GM23338 (cell line): ENCODE data around the gene NTN4. TPM values are rescaled to one million over a fixed set of nuclear protein-coding genes. Genes with fewer than 3 reads are reported as not detected.

Experiments
- ATAC-seq: fragments of 200-7000 bp; cut with Tn5 transposase; 3 replicates; pipeline ENCODE4 v1.9.1; 2020
- DNase-seq: peaks from one replicate; pipeline ENCODE4 v3.0.0-alpha.2; 2015; ENCODE audit warnings: low spot score
- H2AFZ ChIP-seq: fragments of 200-600 bp; sonication (generic); 2 replicates; pipeline ENCODE4 v1.8.0; 2016; ENCODE audit warnings: antibody characterized with exemption, mild to moderate bottlenecking, moderate library complexity
- H3F3A ChIP-seq: fragments of 200-600 bp; sonication (generic); replicated peaks from 2 replicates; pipeline ENCODE4 v1.8.0; 2017; ENCODE audit warnings: antibody characterized with exemption, mixed run types, low read depth
- H3K27ac ChIP-seq: fragments of 200-600 bp; sonication (generic); 2 replicates; pipeline ENCODE4 v1.6.1; 2016; ENCODE audit warnings: low read depth
- H3K27me3 ChIP-seq: fragments of 200-600 bp; sonication (generic); 2 replicates; pipeline ENCODE4 v1.8.0; 2016; ENCODE audit warnings: mild to moderate bottlenecking, mixed run types, moderate library complexity; ENCODE audit not compliant: insufficient read depth
- H3K36me3 ChIP-seq: fragments of 200-600 bp; sonication (generic); 2 replicates; pipeline ENCODE4 v1.8.0; 2016; ENCODE audit warnings: mild to moderate bottlenecking; ENCODE audit not compliant: insufficient read depth
- H3K4me1 ChIP-seq: fragments of 200-600 bp; sonication (generic); 2 replicates; pipeline ENCODE4 v1.8.0; 2016; ENCODE audit warnings: mild to moderate bottlenecking, moderate library complexity; ENCODE audit not compliant: insufficient read depth
- H3K4me2 ChIP-seq: fragments of 200-600 bp; sonication (generic); 2 replicates; pipeline ENCODE4 v1.7.1; 2017; ENCODE audit warnings: mixed run types
- H3K4me3 ChIP-seq: fragments of 200-600 bp; sonication (generic); 2 replicates; pipeline ENCODE4 v1.6.1; 2016; ENCODE audit warnings: mixed run types
- H3K79me2 ChIP-seq: fragments of 200-600 bp; sonication (generic); replicated peaks from 2 replicates; pipeline ENCODE4 v1.8.0; 2017; ENCODE audit warnings: mild to moderate bottlenecking; ENCODE audit not compliant: insufficient read depth
- H3K9me2 ChIP-seq: fragments of 200-600 bp; sonication (generic); 2 replicates; pipeline ENCODE4 v1.8.0; 2017; ENCODE audit not compliant: insufficient read depth
- H4K20me1 ChIP-seq: fragments of 200-600 bp; sonication (generic); replicated peaks from 2 replicates; pipeline ENCODE4 v1.8.0; 2017; ENCODE audit warnings: mild to moderate bottlenecking; ENCODE audit not compliant: insufficient read depth
- H3K27ac Mint-ChIP-seq: 2 replicates; pipeline ENCODE4 v1.8.0; 2020; ENCODE audit warnings: inconsistent platforms, mild to moderate bottlenecking, moderate library complexity, mixed read lengths
- H3K27me3 Mint-ChIP-seq: 3 replicates; pipeline ENCODE4 v1.8.0; 2022; ENCODE audit warnings: low read depth, mild to moderate bottlenecking, moderate library complexity, mixed read lengths, inconsistent platforms; ENCODE audit not compliant: insufficient read depth, poor library complexity
- H3K36me3 Mint-ChIP-seq: 3 replicates; pipeline ENCODE4 v1.8.0; 2021; ENCODE audit warnings: low read depth, mild to moderate bottlenecking, inconsistent platforms, moderate library complexity, mixed read lengths
- H3K4me1 Mint-ChIP-seq: 3 replicates; pipeline ENCODE4 v1.8.0; 2020; ENCODE audit warnings: mild to moderate bottlenecking, inconsistent platforms, mixed read lengths
- H3K4me3 Mint-ChIP-seq: 3 replicates; pipeline ENCODE4 v1.8.0; 2021; ENCODE audit warnings: moderate library complexity, mild to moderate bottlenecking, inconsistent platforms, mixed read lengths
- H3K9me3 Mint-ChIP-seq: 3 replicates; pipeline ENCODE4 v1.8.0; 2020; ENCODE audit warnings: moderate library complexity, mild to moderate bottlenecking, inconsistent platforms, mixed read lengths
- CTCF ChIP-seq, 2 experiments: fragments of 200-600 bp in 1 of 2; sonication (generic) in 1 of 2; conservative IDR thresholded peaks; 2 replicates each; pipeline versions ENCODE4 v1.5.1 to v1.6.1; 2016 to 2017; ENCODE audit warnings: antibody characterized with exemption in 2 of 2, low read depth in 2 of 2, mild to moderate bottlenecking in 2 of 2, moderate library complexity in 1 of 2
- ETS1 ChIP-seq: IDR thresholded peaks from 2 replicates; pipeline ENCODE4 v1.6.1; 2016; ENCODE audit warnings: antibody characterized with exemption
- EZH2 ChIP-seq: fragments of 200-600 bp; sonication (generic); IDR thresholded peaks from one replicate; pipeline ENCODE4 v1.8.0; 2017; ENCODE audit warnings: antibody characterized with exemption, mild to moderate bottlenecking, low read depth; ENCODE audit not compliant: unreplicated experiment
- JUNB ChIP-seq: IDR thresholded peaks from one replicate; pipeline ENCODE4 v1.6.1; 2016; ENCODE audit warnings: antibody characterized with exemption; ENCODE audit not compliant: unreplicated experiment
- POLR2AphosphoS5 ChIP-seq: IDR thresholded peaks from 2 replicates; pipeline ENCODE4 v1.6.1; 2016; ENCODE audit warnings: antibody characterized with exemption, low read depth
- ZNF331 ChIP-seq: fragments of 250-450 bp; sonication (Bioruptor Pico); IDR thresholded peaks from 2 replicates; pipeline ENCODE4 v1.5.0; 2020; ENCODE audit warnings: low read depth, mild to moderate bottlenecking, moderate library complexity
- ZNF462 ChIP-seq: fragments of 250-450 bp; sonication (Bioruptor Pico); IDR thresholded peaks from 2 replicates; pipeline ENCODE4 v1.5.0; 2020; ENCODE audit warnings: mild to moderate bottlenecking, moderate library complexity
- polyA plus RNA-seq: library from polyadenylated mRNA; unstranded; fragments of >200 nt; fragmentation: Nextera tagmentation; extraction: Ambion mirVana; gene quantifications from 2 replicates; pipeline ENCODE4 v1.2.1, GENCODE V29; 2016
- total RNA-seq: library from RNA; depleted of rRNA; stranded (reverse); fragments of >200 nt; shearing (Covaris generic); gene quantifications from 2 replicates; pipeline ENCODE4 v1.2.3, GENCODE V29; 2014

Gene NTN4
- total and polyA plus RNA-seq, 2 experiments from 2014 or later = 1.5 to 3.8 TPM

- TF ChIP-seq ZNF462 (CRISPR knock-in tag) (no peak), ETS1 (no peak), ZNF331 (CRISPR knock-in tag) (no peak), JUNB (no peak), CTCF (conservative IDR thresholded peaks at IDR 0.05; ENCODE audit: low read depth in 2 of 2) (no peak), EZH2 (no peak)
Observed at GRCh38 chr12:95700316-95700785, 90.2 kb downstream of the NTN4 start (continued).

- H3K27me3 Mint-ChIP-seq = no peaks in the 10 kb centered on the region
- TF ChIP-seq ZNF462 (CRISPR knock-in tag) (no peak), POLR2AphosphoS5 (no peak)
Observed at GRCh38 chr12:95699579-95699978, 91.0 kb downstream of the NTN4 start.

More at GRCh38 chr12:95699579-95699978, 91.0 kb downstream of the NTN4 start:
- no peaks in the 10 kb centered on the region for H4K20me1 ChIP-seq
- H3K36me3 ChIP-seq = no peaks in the 10 kb centered on the region
- no peaks in the 10 kb centered on the region for H3K27me3 ChIP-seq
- Mint-ChIP-seq H3K4me3 (no peak overlapping the region), H3K9me3 (no peaks in the 10 kb centered on the region), H3K4me1 (peaks cover 5% of the 10 kb centered on the region; the same call in 2 of the 3 replicates), H3K27ac (no peak overlapping the region), H3K36me3 (no peaks in the 10 kb centered on the region)
- peaks cover 4% of the 10 kb centered on the region; the same call in 1 of the 2 replicates for H3K4me1 ChIP-seq
- no peaks in the 10 kb centered on the region for H3K9me2 ChIP-seq
- no peaks in the 10 kb centered on the region for H3K79me2 ChIP-seq
- H3K4me2 ChIP-seq = no peak overlapping the region
- DNase-seq (no peak), ATAC-seq (no peak)
- H3K27ac ChIP-seq = no peak overlapping the region
- no peak overlapping the region for H2AFZ ChIP-seq
- H3K4me3 ChIP-seq = no peak overlapping the region
- H3F3A ChIP-seq = no peaks in the 10 kb centered on the region
